SIG-M5 (cell line): ENCODE data around the gene ACOT12.
"Not testable (repeated sequence)": the region's sequence is repeated elsewhere in the genome, so short reads cannot be mapped to it uniquely, and the experiment has no call there.

Experiments
- DNase-seq: peaks from one replicate; lab custom pipeline; 2025; lab: John Stamatoyannopoulos, UW

ACOT12 gene

GRCh38 chr5:81393783-81394718 lies at the start of gene ACOT12:
TSS of gene ACOT12 (minus strand) at chr5:81394134. CDS start at chr5:81394114, 20 bp downstream.
- no peak for DNase-seq

- DNase-seq, result no peak
Measured at GRCh38 chr5:81435023-81435422, 41.1 kb upstream of the ACOT12 start.

DNA sequence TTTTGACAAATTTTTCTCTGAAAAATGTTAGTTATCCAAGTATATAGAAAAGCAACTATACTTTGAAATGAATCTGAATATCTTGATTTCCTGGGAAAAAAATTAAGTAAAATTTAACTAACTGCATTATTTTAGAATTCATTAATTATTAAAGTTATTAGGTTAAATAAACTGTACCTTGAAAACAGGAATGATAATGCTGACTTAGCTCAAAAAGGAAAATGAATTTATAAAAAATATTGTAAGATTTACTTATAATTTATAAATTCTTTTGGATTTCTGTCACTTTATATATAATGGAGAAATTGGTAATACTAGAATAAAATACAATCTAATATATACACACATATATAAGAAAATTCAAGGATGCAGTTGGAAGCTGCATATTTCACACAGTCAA lies 36.1 kb upstream of the ACOT12 start:
- no peak for DNase-seq

DNA sequence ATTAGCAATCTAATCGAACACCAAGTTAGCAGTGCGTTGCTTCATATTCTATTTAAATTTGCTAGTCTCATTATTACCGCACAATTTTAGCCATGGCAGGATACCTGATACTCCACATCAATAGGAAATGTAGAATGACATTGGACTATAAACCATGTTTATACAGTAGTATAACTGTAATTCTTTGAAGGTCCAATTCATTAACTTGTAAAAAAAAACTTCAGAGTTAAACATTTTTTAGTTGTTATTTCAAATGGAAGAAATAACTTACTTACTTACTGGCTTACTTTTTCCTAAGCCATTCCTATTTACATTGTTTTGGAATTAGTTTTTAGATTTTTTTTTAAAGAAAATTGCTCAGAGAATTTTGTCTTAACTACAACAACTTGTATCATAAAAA lies 35.4 kb upstream of the ACOT12 start:
- no peak for DNase-seq

GRCh38 chr5:81428861-81429260 lies 34.9 kb upstream of the ACOT12 start:
- DNase-seq, result no peak

DNA sequence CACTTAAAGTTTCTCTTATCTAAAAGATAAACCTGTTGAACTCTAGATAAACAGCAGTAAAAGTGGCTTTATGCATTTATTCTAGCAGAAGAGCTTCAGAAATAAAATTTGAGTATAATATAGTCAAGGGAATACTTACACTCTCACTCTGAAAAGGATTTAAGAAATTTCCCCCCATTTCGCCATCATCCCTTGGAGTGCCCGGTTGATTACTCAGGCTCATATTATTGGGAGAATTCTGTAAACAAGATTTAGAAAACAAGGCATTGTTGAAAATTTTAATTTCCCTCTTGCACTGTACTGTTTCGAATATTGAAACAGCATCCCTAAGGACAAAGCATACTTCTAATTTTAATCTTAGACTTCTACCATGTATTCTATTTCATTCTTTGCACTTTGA lies 34.5 kb upstream of the ACOT12 start:
- no peak for DNase-seq

DNA sequence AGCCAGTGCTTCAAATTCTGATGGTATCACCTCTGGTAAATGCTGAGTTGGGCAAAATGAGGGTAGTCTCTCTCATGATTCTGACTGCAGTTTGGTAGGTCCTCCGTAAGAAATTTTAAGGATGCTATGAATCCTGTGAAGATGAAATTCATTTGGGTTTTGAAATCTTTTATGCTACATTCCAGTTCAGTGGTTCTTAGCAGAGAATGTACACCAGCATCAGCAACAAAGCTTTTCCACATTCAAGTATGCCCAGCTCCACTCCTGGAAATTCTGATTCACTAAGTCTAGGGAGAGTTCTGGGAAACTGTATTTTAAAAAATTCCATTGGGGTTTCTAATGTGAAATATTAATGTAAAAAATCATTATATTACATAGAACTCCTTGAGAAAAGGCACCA lies 33.6 kb upstream of the ACOT12 start:
- no peak for DNase-seq

- DNase-seq, result no peak
Measured at GRCh38 chr5:81426359-81427030, 32.6 kb upstream of the ACOT12 start.

GRCh38 chr5:81425569-81425968 lies 31.6 kb upstream of the ACOT12 start:
- DNase-seq, result no peak

GRCh38 chr5:81424728-81425127 lies 30.8 kb upstream of the ACOT12 start:
- DNase-seq, result no peak

DNA sequence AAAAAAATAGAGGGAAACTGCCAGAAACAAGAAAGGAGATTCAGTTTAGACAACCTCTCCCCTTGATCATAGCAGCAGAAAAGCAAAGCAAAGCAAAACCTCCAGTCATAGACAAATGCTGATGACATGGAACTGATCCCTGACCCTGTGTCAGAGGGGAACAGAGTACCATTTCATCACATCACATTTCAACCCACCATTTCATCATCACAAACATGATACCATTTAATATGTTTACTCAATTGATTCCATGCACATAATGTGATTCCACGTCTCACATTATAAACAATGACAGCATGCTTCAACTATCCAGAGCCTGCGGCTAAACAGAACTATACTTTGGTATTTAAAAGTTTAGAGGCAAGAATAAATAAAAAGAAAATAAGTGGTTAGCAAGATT lies 28.7 kb upstream of the ACOT12 start:
- DNase-seq, result no peak

DNA sequence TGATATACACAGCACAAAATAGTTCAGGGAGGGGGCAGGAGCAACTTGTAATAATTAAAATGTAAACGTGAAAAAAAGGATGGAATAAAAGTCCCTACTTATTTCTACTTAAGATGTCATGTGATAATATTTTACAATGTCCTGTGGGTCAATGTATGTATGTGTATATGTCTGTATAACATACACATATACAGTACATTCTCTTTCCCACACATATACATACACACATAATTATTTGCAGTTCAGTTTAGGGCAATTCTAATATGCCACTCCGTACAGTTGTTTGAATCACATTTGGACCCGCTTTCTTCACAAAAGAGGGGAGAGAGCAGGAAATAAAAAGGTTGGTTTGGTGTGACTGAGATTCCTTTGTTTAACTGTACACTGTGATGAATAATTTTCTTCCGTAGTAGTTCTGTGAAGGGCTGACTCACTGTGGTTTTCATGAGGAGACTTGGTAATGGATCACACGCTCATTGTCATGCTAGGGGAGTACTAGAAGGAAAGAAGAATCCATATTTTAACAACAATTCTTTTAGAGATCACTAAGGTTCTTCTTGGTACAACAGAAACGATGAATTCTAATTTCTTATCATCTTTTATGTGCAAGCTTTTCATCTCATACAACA lies 26.2 kb upstream of the ACOT12 start:
- DNase-seq, result no peak

- DNase-seq, result no peak
Measured at GRCh38 chr5:81418606-81419005, 24.7 kb upstream of the ACOT12 start.

GRCh38 chr5:81417052-81417451 lies 23.1 kb upstream of the ACOT12 start:
- no peak for DNase-seq

- no peak for DNase-seq
Measured at GRCh38 chr5:81409896-81410295, 16.0 kb upstream of the ACOT12 start.

GRCh38 chr5:81409361-81409760 lies 15.4 kb upstream of the ACOT12 start:
- no peak for DNase-seq

DNA sequence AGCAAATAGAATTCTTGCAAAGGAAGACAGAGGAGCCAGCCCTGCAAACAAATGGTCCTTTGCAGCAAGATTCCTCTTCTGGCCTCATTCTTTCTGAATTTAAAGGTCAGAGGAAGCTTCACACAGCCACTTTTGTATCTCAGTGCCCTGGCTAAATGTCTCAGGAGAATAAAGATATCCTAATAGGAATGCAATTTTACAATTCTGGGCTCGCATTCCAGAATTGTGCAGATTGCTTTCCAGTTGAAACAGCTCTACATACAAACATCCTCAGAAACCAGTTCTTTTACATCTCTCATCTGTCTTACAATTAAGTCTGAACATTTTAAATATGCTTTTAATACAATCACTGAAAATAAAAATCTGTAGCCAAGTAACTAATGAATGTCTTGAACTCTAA lies 14.6 kb upstream of the ACOT12 start:
- DNase-seq, result no peak

DNA sequence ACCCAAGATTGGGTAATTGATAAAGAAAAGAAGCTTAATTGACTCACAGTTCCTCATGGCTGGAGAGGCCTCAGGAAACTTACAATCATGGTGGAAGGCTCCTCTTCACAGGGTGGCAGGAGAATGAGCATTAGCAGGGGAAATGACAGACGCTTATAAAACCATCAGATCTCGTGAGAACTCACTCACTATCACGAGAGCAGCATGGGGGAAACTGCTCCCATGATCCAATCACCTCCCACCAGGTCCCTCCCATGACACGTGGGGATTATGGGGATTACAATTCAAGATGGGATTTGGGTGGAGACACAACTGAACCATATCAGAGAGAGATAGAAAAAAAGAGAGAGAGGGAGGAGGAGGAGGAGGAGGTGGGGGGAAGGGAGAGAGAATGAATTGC lies 13.9 kb upstream of the ACOT12 start:
- not testable (repeated sequence) for DNase-seq

GRCh38 chr5:81405126-81405891 lies 11.4 kb upstream of the ACOT12 start:
- DNase-seq, result no peak

- DNase-seq, result no peak
Measured at GRCh38 chr5:81402192-81402930, 8.4 kb upstream of the ACOT12 start.

GRCh38 chr5:81401266-81401665 lies 7.3 kb upstream of the ACOT12 start:
- DNase-seq, result no peak
